GM12891 (cell line): Measurements from ENCODE around the gene CMIP.

Experiments used
- POLR2A ChIP-seq: IDR thresholded peaks from 2 replicates; pipeline ENCODE4 v1.6.1; 2011; ENCODE audit warnings: low read depth, low read length, control low read depth
- SPI1 ChIP-seq: IDR thresholded peaks from 2 replicates; pipeline ENCODE4 v1.6.1; 2011; ENCODE audit warnings: low read depth, low read length, control low read depth

DNA sequence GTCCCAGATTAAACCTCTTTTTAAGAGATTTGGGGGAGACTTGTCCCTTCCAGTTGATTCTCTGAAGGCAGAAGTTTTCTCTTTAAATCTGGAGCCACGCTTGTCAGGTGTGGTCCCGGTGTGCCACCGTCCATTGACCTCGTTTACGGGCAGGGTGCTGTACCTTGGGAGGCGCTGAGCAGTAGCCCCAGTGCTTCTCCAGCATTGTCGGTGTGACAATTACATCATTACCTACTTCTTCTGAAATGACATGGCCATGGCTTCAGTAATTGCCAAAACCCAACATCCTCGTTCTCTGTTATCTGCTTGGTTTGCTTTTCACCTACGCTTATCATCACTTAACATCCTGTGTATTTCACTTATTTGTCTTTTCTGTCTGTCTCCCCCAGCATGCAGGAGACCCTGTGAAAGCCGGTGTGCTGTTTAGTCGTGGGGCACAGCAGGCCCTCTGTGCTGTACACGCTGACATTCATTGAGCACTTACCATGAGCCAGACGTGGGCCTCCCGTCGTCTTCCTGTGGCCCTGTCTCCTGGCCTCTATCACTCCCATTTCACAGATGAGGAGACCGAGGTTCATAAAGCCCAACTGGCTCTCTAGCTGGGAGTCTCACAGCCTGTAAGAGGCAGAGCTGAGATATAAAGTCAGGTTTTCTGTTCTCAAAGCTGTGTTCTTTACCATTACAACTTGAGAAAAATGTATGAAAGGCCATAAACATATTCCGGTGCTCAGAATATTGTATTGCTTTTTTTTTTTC is 143.9 kb downstream of the CMIP start:
- TF ChIP-seq POLR2A (no peak), SPI1 (no peak)
